Tibial nerve (tissue), 4 donors: ENCODE data around the gene NR0B2. TPM values are rescaled to one million over a fixed set of nuclear protein-coding genes. Genes with fewer than 3 reads are reported as not detected.

ENCODE experiments used
- DNase-seq, 2 donors: peaks; one replicate each; pipeline ENCODE4 v3.0.0-alpha.2; 2019; ENCODE audit warnings: low spot score in 2 of 2
- H3K27ac ChIP-seq, 4 donors: fragments of 200-600 bp; sonication (generic) in 3 of 4; one replicate each; pipeline ENCODE4 v1.5.1; 2017 to 2019; ENCODE audit warnings: mild to moderate bottlenecking in 1 of 4
- H3K27me3 ChIP-seq, 2 donors: fragments of 200-600 bp; sonication (generic) in 1 of 2; one replicate each; pipeline versions ENCODE4 v1.5.1 to v1.6.0; 2017 to 2019
- H3K36me3 ChIP-seq, 3 donors: fragments of 200-600 bp; sonication (generic); one replicate each; pipeline ENCODE4 v1.5.1; 2018 to 2019
- H3K4me1 ChIP-seq, 4 donors: fragments of 200-600 bp; sonication (generic) in 3 of 4; one replicate each; pipeline ENCODE4 v1.5.1; 2017 to 2019
- H3K4me3 ChIP-seq, 4 donors: fragments of 200-600 bp; sonication (generic) in 3 of 4; one replicate each; pipeline ENCODE4 v1.5.1; 2017 to 2019; ENCODE audit warnings: mild to moderate bottlenecking in 1 of 4, moderate library complexity in 1 of 4
- H3K9me3 ChIP-seq, 4 donors: fragments of 200-600 bp; sonication (generic) in 3 of 4; one replicate each; pipeline ENCODE4 v1.5.1; 2017 to 2019
- CTCF ChIP-seq, 5 experiments: fragments of 200-600 bp in 3 of 5; fragments of 450-650 bp in 2 of 5; sonication (generic) in 3 of 5; IDR thresholded peaks; one replicate each; pipeline ENCODE4 v1.5.1; 2016 to 2019; ENCODE audit warnings: antibody characterized with exemption in 5 of 5, mild to moderate bottlenecking in 3 of 5, moderate library complexity in 2 of 5
- EP300 ChIP-seq, 2 donors: sonication (generic); formaldehyde crosslinking; IDR thresholded peaks; one replicate each; pipeline ENCODE4 v1.6.1; 2017; ENCODE audit warnings: antibody characterized with exemption in 2 of 2, mild to moderate bottlenecking in 1 of 2
- POLR2A ChIP-seq, 2 donors: fragments of 450-650 bp; IDR thresholded peaks; one replicate each; pipeline ENCODE4 v1.6.1; 2017; ENCODE audit warnings: antibody characterized with exemption in 2 of 2, mild to moderate bottlenecking in 2 of 2, moderate library complexity in 2 of 2
- WGBS, 2 donors: methylation state at CpG; one replicate each; pipeline ENCODE4 v1.1.5; 2018; 5-methylcytosine and 5-hydroxymethylcytosine counted together
- total RNA-seq, 4 donors: library from RNA; depleted of rRNA; stranded (reverse); fragments of >200 nt; gene quantifications; one replicate each; pipeline ENCODE4 v1.1.0, GENCODE V29; 2016

NR0B2 gene
- total RNA-seq, 4 donors from 2014 or later = not detected

GRCh38 chr1:26894263-26894662, 19.5 kb downstream of the NR0B2 start:
- H3K27ac ChIP-seq = no peak overlapping the region
- no peak for TF ChIP-seq POLR2A (IDR thresholded peaks at IDR 0.05)
- TF ChIP-seq EP300 (IDR thresholded peaks at IDR 0.05) = no peak
- TF ChIP-seq CTCF (IDR thresholded peaks at IDR 0.05) = no peak
- H3K4me1 ChIP-seq = peaks cover 3 to 35% (median 11%) of the 10 kb centered on the region in 4 donors
- H3K27me3 ChIP-seq = no peaks in the 10 kb centered on the region
- H3K4me3 ChIP-seq = no peak overlapping the region
- 88 to 89% methylated on average over 13 of the region's 13 CpGs for WGBS, 2 donors
- H3K36me3 ChIP-seq = peaks cover 7 to 70% (median 24%) of the 10 kb centered on the region in 3 donors
- H3K9me3 ChIP-seq = no peaks in the 10 kb centered on the region
- DNase-seq = no peak

DNA sequence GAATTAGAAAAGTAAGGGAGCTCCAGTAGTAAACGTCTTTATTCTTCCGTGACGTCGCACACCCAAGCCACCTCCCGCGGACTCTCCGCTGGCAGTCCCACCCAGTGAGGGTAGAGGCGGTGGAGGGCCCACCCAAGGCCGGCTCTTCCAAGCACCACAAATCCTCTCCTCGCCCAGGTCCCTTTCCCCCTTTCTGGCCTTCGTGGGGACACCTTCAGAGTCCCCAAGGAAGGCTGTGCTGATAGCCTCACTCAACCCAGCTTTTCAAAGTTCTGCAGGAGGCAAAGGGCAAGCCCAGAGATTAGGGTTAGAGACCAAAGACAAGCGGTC, 23.3 kb downstream of the NR0B2 start:
- TF ChIP-seq EP300 (IDR thresholded peaks at IDR 0.05) = no peak
- no peak for TF ChIP-seq POLR2A (IDR thresholded peaks at IDR 0.05)
- TF ChIP-seq CTCF (IDR thresholded peaks at IDR 0.05) = no peak
- WGBS, 2 donors = 0 to 3% methylated on average over 12 of the region's 12 CpGs
- H3K27ac ChIP-seq = peak overlapping the region; percentile 85 to 97 (median 92)
- peak in 1 of 2 donors; percentile 5 for DNase-seq
- no peaks in the 10 kb centered on the region for H3K27me3 ChIP-seq
- peak overlapping the region; percentile 75 to 97 (median 81) for H3K4me3 ChIP-seq
- H3K4me1 ChIP-seq = peaks cover 5 to 28% (median 17%) of the 10 kb centered on the region in 4 donors
- peaks cover 4 to 77% (median 32%) of the 10 kb centered on the region in 3 donors for H3K36me3 ChIP-seq
- H3K9me3 ChIP-seq = no peaks in the 10 kb centered on the region

- peaks cover 5 to 28% (median 17%) of the 10 kb centered on the region in 4 donors for H3K4me1 ChIP-seq
- WGBS, 2 donors = 3 to 4% methylated on average over 50 to 56 of the region's 89 CpGs
- DNase-seq = peak; percentile 51 to 63
- H3K36me3 ChIP-seq = peaks cover 4 to 77% (median 32%) of the 10 kb centered on the region in 3 donors
- TF ChIP-seq EP300 (IDR thresholded peaks at IDR 0.05) = peak; percentile 28 to 83
- TF ChIP-seq CTCF (IDR thresholded peaks at IDR 0.05) = no peak
- peak in 1 of 2 donors; percentile 41 for TF ChIP-seq POLR2A (IDR thresholded peaks at IDR 0.05)
- H3K27ac ChIP-seq = peak within 1 kb of the TSS; percentile 85 to 97 (median 92)
- H3K9me3 ChIP-seq = no peaks in the 10 kb centered on the region
- no peaks in the 10 kb centered on the region for H3K27me3 ChIP-seq
- H3K4me3 ChIP-seq = peak within 1 kb of the TSS; percentile 75 to 97 (median 81)
Measured at GRCh38 chr1:26889551-26890466, 24.0 kb downstream of the NR0B2 start, which contains the start of gene GPN2. Gene GPN2, minus strand, starts transcription at chr1:26890283. Its CDS starts 187 bp downstream, at chr1:26890096.

DNA sequence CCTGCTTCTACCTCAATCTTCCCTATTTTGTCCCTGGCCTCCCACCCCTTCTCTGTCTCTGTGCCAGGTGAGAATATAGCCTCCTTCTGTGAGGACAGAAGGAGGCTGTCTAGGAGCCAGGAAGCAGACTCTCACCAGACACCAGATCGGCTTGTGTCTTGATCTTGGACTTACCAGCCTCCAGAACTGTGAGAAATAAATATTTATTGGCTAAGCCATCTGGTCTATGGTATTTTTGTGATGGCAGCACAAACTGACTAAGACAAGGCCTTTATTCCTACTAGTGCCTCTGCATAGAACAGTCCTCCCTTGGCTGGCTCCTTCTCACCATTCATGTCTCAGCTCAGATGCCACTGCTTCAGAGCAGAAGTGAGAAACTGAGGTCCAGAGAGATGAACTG, 25.5 kb downstream of the NR0B2 start:
- Histone ChIP-seq H3K27me3 (no peaks in the 10 kb centered on the region), H3K4me3 (no peak overlapping the region), H3K4me1 (peaks cover 5 to 28% (median 17%) of the 10 kb centered on the region in 4 donors), H3K9me3 (no peaks in the 10 kb centered on the region), H3K36me3 (peaks cover 10 to 77% (median 39%) of the 10 kb centered on the region in 3 donors), H3K27ac (no peak overlapping the region)
- WGBS, 2 donors = 92 to 94% methylated on average over 1 of the region's 1 CpG
- DNase-seq = no peak
- no peak for TF ChIP-seq EP300 (IDR thresholded peaks at IDR 0.05)
- no peak for TF ChIP-seq CTCF (IDR thresholded peaks at IDR 0.05)
- TF ChIP-seq POLR2A (IDR thresholded peaks at IDR 0.05) = no peak

DNA sequence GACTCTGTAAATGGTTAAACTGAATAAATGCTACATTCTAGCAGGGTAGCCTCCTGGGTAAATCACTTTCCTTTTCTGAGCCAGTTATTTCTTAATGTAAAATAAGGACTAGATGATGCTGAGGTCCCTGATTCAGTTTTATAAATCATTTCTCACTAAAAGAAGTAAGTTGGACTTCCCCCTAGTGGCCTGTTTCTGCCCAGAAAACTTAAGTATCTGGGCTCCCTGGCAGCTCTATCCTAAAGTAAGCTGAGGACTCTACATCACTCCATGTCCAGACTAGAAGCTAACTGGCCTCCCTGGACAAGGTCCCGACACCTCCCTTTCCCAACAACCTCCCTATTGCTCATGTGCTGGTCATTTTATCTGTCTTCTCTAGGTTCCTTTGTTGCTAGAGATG, 26.6 kb downstream of the NR0B2 start:
- 78 to 81% methylated on average over 1 of the region's 1 CpG for WGBS, 2 donors
- no peak for DNase-seq
- Histone ChIP-seq H3K27ac (no peak overlapping the region), H3K36me3 (peaks cover 8 to 77% (median 32%) of the 10 kb centered on the region in 3 donors), H3K27me3 (no peaks in the 10 kb centered on the region), H3K4me3 (no peak overlapping the region), H3K4me1 (peaks cover 5 to 28% (median 17%) of the 10 kb centered on the region in 4 donors), H3K9me3 (no peaks in the 10 kb centered on the region)
- TF ChIP-seq CTCF (IDR thresholded peaks at IDR 0.05) (no peak), POLR2A (IDR thresholded peaks at IDR 0.05) (no peak), EP300 (IDR thresholded peaks at IDR 0.05) (no peak)
